MM.1S (cell line): Measurements from ENCODE around the gene CERS6.
A peak's percentile ranks its signal among the peaks of the same experiment; 100 is the strongest.

Experiments used
- DNase-seq: peaks from one replicate; pipeline ENCODE4 v3.0.0-alpha.2; 2015
- H2AFZ ChIP-seq: fragments of 300-600 bp; sonication (generic); 2 replicates; pipeline ENCODE4 v1.6.0; 2016; ENCODE audit warnings: antibody characterized with exemption, low read length
- H3F3A ChIP-seq: fragments of 300-600 bp; sonication (generic); 2 replicates; pipeline ENCODE4 v1.6.1; 2016; ENCODE audit warnings: mild to moderate bottlenecking, antibody characterized with exemption, low read length, moderate library complexity, mixed read lengths; ENCODE audit not compliant: insufficient read depth
- H3K27ac ChIP-seq: fragments of 300-600 bp; sonication (generic); 2 replicates; pipeline ENCODE4 v1.5.1; 2016; ENCODE audit warnings: mild to moderate bottlenecking, low read length
- H3K27me3 ChIP-seq: fragments of 300-600 bp; sonication (generic); replicated peaks from 2 replicates; pipeline ENCODE4 v1.6.0; 2016; ENCODE audit warnings: low read length; ENCODE audit not compliant: insufficient read depth
- H3K36me3 ChIP-seq: fragments of 300-600 bp; sonication (generic); replicated peaks from 2 replicates; pipeline ENCODE4 v1.6.1; 2016; ENCODE audit warnings: mild to moderate bottlenecking, low read length, mixed read lengths; ENCODE audit not compliant: insufficient read depth
- H3K4me1 ChIP-seq: fragments of 300-600 bp; sonication (generic); 2 replicates; pipeline ENCODE4 v1.6.1; 2016; ENCODE audit warnings: low read length, mixed read lengths
- H3K4me2 ChIP-seq: fragments of 300-600 bp; sonication (generic); 2 replicates; pipeline ENCODE4 v1.6.0; 2016; ENCODE audit warnings: low read depth, low read length
- H3K4me3 ChIP-seq: fragments of 300-600 bp; sonication (generic); 2 replicates; pipeline ENCODE4 v1.5.1; 2016; ENCODE audit warnings: low read length, mixed read lengths
- H3K79me2 ChIP-seq: fragments of 300-600 bp; sonication (generic); 2 replicates; pipeline ENCODE4 v1.6.1; 2016; ENCODE audit warnings: mixed run types, low read length, mixed read lengths
- H3K9ac ChIP-seq: fragments of 300-600 bp; sonication (generic); 2 replicates; pipeline ENCODE4 v1.6.1; 2016; ENCODE audit warnings: low read length, mixed read lengths
- H3K9me2 ChIP-seq: fragments of 300-600 bp; sonication (generic); replicated peaks from 2 replicates; pipeline ENCODE4 v1.6.1; 2016; ENCODE audit warnings: mild to moderate bottlenecking, low read length, mixed read lengths; ENCODE audit not compliant: insufficient read depth
- H3K9me3 ChIP-seq: fragments of 300-600 bp; sonication (generic); replicated peaks from 2 replicates; pipeline ENCODE4 v1.6.1; 2016; ENCODE audit warnings: mild to moderate bottlenecking, low read length, mixed read lengths; ENCODE audit not compliant: insufficient read depth
- H4K20me1 ChIP-seq: fragments of 300-600 bp; sonication (generic); 2 replicates; pipeline ENCODE4 v1.6.1; 2016; ENCODE audit warnings: mild to moderate bottlenecking, low read length, moderate library complexity, mixed read lengths; ENCODE audit not compliant: insufficient read depth
- CTCF ChIP-seq: fragments of 300-600 bp; sonication (generic); IDR thresholded peaks from 2 replicates; pipeline ENCODE4 v1.5.1; 2016; ENCODE audit warnings: antibody characterized with exemption, low read length, mixed read lengths
- EZH2 ChIP-seq: fragments of 300-600 bp; sonication (generic); optimal IDR thresholded peaks from 2 replicates; pipeline ENCODE3; 2017; ENCODE audit warnings: low read depth, mild to moderate bottlenecking, antibody characterized with exemption, low read length, mixed read lengths
- EZH2phosphoT487 ChIP-seq: fragments of 300-600 bp; sonication (generic); IDR thresholded peaks from 2 replicates; pipeline ENCODE4 v1.6.1; 2018; ENCODE audit warnings: antibody characterized with exemption, low read length

The CERS6 gene

GRCh38 chr2:168773719-168774521 is 317.8 kb downstream of the CERS6 start:
- peak; percentile 51 for DNase-seq
- TF ChIP-seq CTCF (peak; percentile 81), EZH2 (no peak), EZH2phosphoT487 (no peak)
- H3K4me2 ChIP-seq: no peak overlapping the region
- no peak overlapping the region for H3K27ac ChIP-seq
- no peak overlapping the region for H3K4me3 ChIP-seq
- no peaks in the 10 kb centered on the region for H3K9me2 ChIP-seq
- no peaks in the 10 kb centered on the region for H4K20me1 ChIP-seq
- H3K79me2 ChIP-seq: no peaks in the 10 kb centered on the region
- H3K9me3 ChIP-seq: no peaks in the 10 kb centered on the region
- no peaks in the 10 kb centered on the region for H3K36me3 ChIP-seq
- H3K27me3 ChIP-seq: no peaks in the 10 kb centered on the region
- H3K4me1 ChIP-seq: no peaks in the 10 kb centered on the region
- H3F3A ChIP-seq: no peaks in the 10 kb centered on the region
- no peak overlapping the region for H3K9ac ChIP-seq
- no peak overlapping the region for H2AFZ ChIP-seq

GRCh38 chr2:168775837-168776236 is 319.8 kb downstream of the CERS6 start:
- no peak for TF ChIP-seq CTCF
- no peak for TF ChIP-seq EZH2phosphoT487
- no peak for TF ChIP-seq EZH2
- Histone ChIP-seq H4K20me1 (no peaks in the 10 kb centered on the region), H3K27me3 (no peaks in the 10 kb centered on the region), H3K4me1 (no peaks in the 10 kb centered on the region), H3K79me2 (no peaks in the 10 kb centered on the region), H3K27ac (no peak overlapping the region), H3F3A (no peaks in the 10 kb centered on the region), H3K4me3 (no peak overlapping the region), H3K9ac (no peak overlapping the region), H2AFZ (no peak overlapping the region), H3K4me2 (no peak overlapping the region), H3K36me3 (no peaks in the 10 kb centered on the region), H3K9me2 (no peaks in the 10 kb centered on the region), H3K9me3 (no peaks in the 10 kb centered on the region)
- DNase-seq: no peak

- no peaks in the 10 kb centered on the region for H3K9me3 ChIP-seq
- DNase-seq: no peak
- H3K79me2 ChIP-seq: no peaks in the 10 kb centered on the region
- no peaks in the 10 kb centered on the region for H3K9me2 ChIP-seq
- H3K4me1 ChIP-seq: no peaks in the 10 kb centered on the region
- no peak overlapping the region for H3K9ac ChIP-seq
- no peak for TF ChIP-seq CTCF
- no peak for TF ChIP-seq EZH2
- TF ChIP-seq EZH2phosphoT487: no peak
- no peak overlapping the region for H3K4me3 ChIP-seq
- H3K27me3 ChIP-seq: no peaks in the 10 kb centered on the region
- H3K36me3 ChIP-seq: no peaks in the 10 kb centered on the region
- H3F3A ChIP-seq: no peaks in the 10 kb centered on the region
- H2AFZ ChIP-seq: no peak overlapping the region
- no peak overlapping the region for H3K4me2 ChIP-seq
- H3K27ac ChIP-seq: no peak overlapping the region
- no peaks in the 10 kb centered on the region for H4K20me1 ChIP-seq
Measured at GRCh38 chr2:168780669-168781071, 324.6 kb downstream of the CERS6 start.
